Neural cell (in vitro differentiated cells): Measurements from ENCODE around the gene AMIGO1.

Experiments
- CTCF ChIP-seq: fragments of 450-650 bp; IDR thresholded peaks from 2 replicates; pipeline ENCODE4 v1.5.1; 2014; ENCODE audit warnings: antibody characterized with exemption, mild to moderate bottlenecking, moderate library complexity; ENCODE audit not compliant: poor library complexity, severe bottlenecking
- MXI1 ChIP-seq: fragments of 450-650 bp; conservative IDR thresholded peaks from 2 replicates; pipeline ENCODE4 v1.6.1; 2014; ENCODE audit warnings: antibody characterized with exemption, mild to moderate bottlenecking; ENCODE audit not compliant: poor library complexity, severe bottlenecking
- RAD21 ChIP-seq: fragments of 450-650 bp; conservative IDR thresholded peaks from 2 replicates; pipeline ENCODE4 v1.6.1; 2014; ENCODE audit warnings: antibody characterized with exemption, mild to moderate bottlenecking, moderate library complexity
- REST ChIP-seq: IDR thresholded peaks from 2 replicates; pipeline ENCODE4 v1.6.1; 2012; ENCODE audit warnings: borderline replicate concordance
- TAF1 ChIP-seq: IDR thresholded peaks from 2 replicates; pipeline ENCODE4 v1.6.1; 2012; ENCODE audit warnings: low read depth

GRCh38 chr1:109482242-109482641 is 27.3 kb downstream of the AMIGO1 start:
- TF ChIP-seq CTCF, result no peak
- no peak for TF ChIP-seq TAF1
- no peak for TF ChIP-seq REST
- no peak for TF ChIP-seq MXI1
- no peak for TF ChIP-seq RAD21
